GM23248 (cell line): Measurements from ENCODE around the gene ETV5. TPM values are rescaled to one million over a fixed set of nuclear protein-coding genes. Genes with fewer than 3 reads are reported as not detected.
A peak's percentile ranks its signal among the peaks of the same experiment; 100 is the strongest.

Source experiments
- DNase-seq: peaks from one replicate; pipeline ENCODE4 v3.0.0-alpha.2; 2015
- H2AFZ ChIP-seq: fragments of 200-600 bp; sonication (generic); 2 replicates; pipeline ENCODE4 v1.6.1; 2016; ENCODE audit warnings: antibody characterized with exemption
- H3F3A ChIP-seq: fragments of 200-600 bp; sonication (generic); 2 replicates; pipeline ENCODE4 v1.6.1; 2016; ENCODE audit warnings: mild to moderate bottlenecking, antibody characterized with exemption, mixed run types; ENCODE audit not compliant: insufficient read depth
- H3K27ac ChIP-seq: fragments of 200-600 bp; sonication (generic); 2 replicates; pipeline ENCODE4 v1.5.1; 2016; ENCODE audit warnings: mild to moderate bottlenecking
- H3K27me3 ChIP-seq: fragments of 200-600 bp; sonication (generic); replicated peaks from 2 replicates; pipeline ENCODE4 v1.6.1; 2016; ENCODE audit warnings: mild to moderate bottlenecking; ENCODE audit not compliant: insufficient read depth
- H3K36me3 ChIP-seq: fragments of 200-600 bp; sonication (generic); 2 replicates; pipeline ENCODE4 v1.6.1; 2016; ENCODE audit warnings: low read depth, mild to moderate bottlenecking
- H3K4me1 ChIP-seq: fragments of 200-600 bp; sonication (generic); 2 replicates; pipeline ENCODE4 v1.6.1; 2016; ENCODE audit warnings: mild to moderate bottlenecking; ENCODE audit not compliant: insufficient read depth
- H3K4me2 ChIP-seq: fragments of 200-600 bp; sonication (generic); one replicate; pipeline ENCODE4 v1.6.1; 2016; ENCODE audit warnings: mild to moderate bottlenecking; ENCODE audit not compliant: unreplicated experiment
- H3K4me3 ChIP-seq: fragments of 200-600 bp; sonication (generic); 2 replicates; pipeline ENCODE4 v1.5.1; 2016; ENCODE audit warnings: mild to moderate bottlenecking
- H3K79me2 ChIP-seq: fragments of 200-600 bp; sonication (generic); 2 replicates; pipeline ENCODE4 v1.6.1; 2016; ENCODE audit warnings: mild to moderate bottlenecking; ENCODE audit not compliant: insufficient read depth
- H3K9ac ChIP-seq: fragments of 200-600 bp; sonication (generic); 2 replicates; pipeline ENCODE4 v1.6.1; 2016; ENCODE audit warnings: mild to moderate bottlenecking
- H3K9me2 ChIP-seq: fragments of 200-600 bp; sonication (generic); 2 replicates; pipeline ENCODE4 v1.6.1; 2016; ENCODE audit warnings: mixed run types, mild to moderate bottlenecking, moderate library complexity; ENCODE audit not compliant: insufficient read depth
- H3K9me3 ChIP-seq: fragments of 200-600 bp; sonication (generic); one replicate; pipeline ENCODE4 v1.6.1; 2017; ENCODE audit warnings: low read depth
- H4K20me1 ChIP-seq: fragments of 200-600 bp; sonication (generic); 2 replicates; pipeline ENCODE4 v1.6.0; 2016; ENCODE audit not compliant: insufficient read depth
- EZH2 ChIP-seq: fragments of 200-600 bp; sonication (generic); IDR thresholded peaks from 2 replicates; pipeline ENCODE4 v1.6.1; 2018; ENCODE audit warnings: antibody characterized with exemption, mild to moderate bottlenecking; ENCODE audit not compliant: insufficient read depth, poor library complexity, severe bottlenecking
- EZH2phosphoT487 ChIP-seq: fragments of 200-600 bp; sonication (generic); IDR thresholded peaks from 2 replicates; pipeline ENCODE4 v1.6.1; 2018; ENCODE audit warnings: antibody characterized with exemption, moderate library complexity, mild to moderate bottlenecking, low read depth; ENCODE audit not compliant: insufficient read depth
- WGBS, 2 experiments: methylation state at CpG; one replicate each; pipeline ENCODE4 v1.1.6; 2015 to 2017; ENCODE audit warnings: low lambda C conversion rate in 2 of 2, low coverage in 1 of 2; ENCODE audit errors: missing lambda C conversion rate in 2 of 2; 5-methylcytosine and 5-hydroxymethylcytosine counted together
- in situ Hi-C: fragments of 300-500 bp; cut with MboI; formaldehyde crosslinking; loops from 2 replicates; pipeline ENCODE4 v1.15.0; 2020
- polyA plus RNA-seq: library from polyadenylated mRNA; unstranded; fragments of >200 nt; fragmentation: Nextera tagmentation; extraction: Ambion mirVana; gene quantifications from 2 replicates; pipeline ENCODE4 v1.2.1, GENCODE V29; 2016
- total RNA-seq: library from RNA; depleted of rRNA; stranded (reverse); fragments of >200 nt; shearing (Covaris generic); gene quantifications from 2 replicates; pipeline ENCODE4 v1.2.3, GENCODE V29; 2014

ETV5 gene
- total and polyA plus RNA-seq, 2 experiments from 2014 or later, result 44.0 to 47.5 TPM

DNA sequence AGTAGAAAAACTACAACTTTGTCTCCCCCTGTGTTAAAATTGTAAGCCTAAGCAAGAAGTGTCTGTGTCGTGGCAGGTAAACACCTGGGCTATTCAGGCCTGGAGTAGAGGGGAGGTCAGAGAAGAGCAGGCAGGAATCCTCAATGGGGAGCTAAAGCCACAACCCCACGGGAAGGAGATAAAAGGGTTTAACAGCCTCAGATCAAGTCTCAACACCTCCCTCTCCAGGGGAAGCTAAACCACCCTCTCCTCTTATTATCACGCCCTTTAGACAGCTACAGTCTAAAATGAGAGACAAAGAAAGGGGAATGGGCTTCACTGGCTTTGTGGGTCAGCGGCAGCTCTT is 11.6 kb downstream of the ETV5 start:
- H3K27me3 ChIP-seq, result no peaks in the 10 kb centered on the region
- WGBS, 2 experiments, result 35 to 47% methylated on average over 4 of the region's 4 CpGs
- no peaks in the 10 kb centered on the region for H3K9me3 ChIP-seq
- peak overlapping the region; percentile 62 for H3K4me3 ChIP-seq
- no peak overlapping the region for H3K27ac ChIP-seq
- peaks cover 5% of the 10 kb centered on the region; the same call in 1 of the 2 replicates for H3K36me3 ChIP-seq
- H3K79me2 ChIP-seq, result peaks cover 11% of the 10 kb centered on the region; the same call in 1 of the 2 replicates
- H3F3A ChIP-seq, result peaks cover 6% of the 10 kb centered on the region; the same call in 1 of the 2 replicates
- H2AFZ ChIP-seq, result no peak overlapping the region
- H4K20me1 ChIP-seq, result no peaks in the 10 kb centered on the region
- DNase-seq, result no peak
- no peaks in the 10 kb centered on the region for H3K9me2 ChIP-seq
- no peak for TF ChIP-seq EZH2phosphoT487
- TF ChIP-seq EZH2, result no peak
- H3K4me1 ChIP-seq, result peaks cover 23% of the 10 kb centered on the region
- no peak overlapping the region for H3K9ac ChIP-seq
- H3K4me2 ChIP-seq, result peak overlapping the region; percentile 72
- in situ Hi-C loops, result no loop called here

DNA sequence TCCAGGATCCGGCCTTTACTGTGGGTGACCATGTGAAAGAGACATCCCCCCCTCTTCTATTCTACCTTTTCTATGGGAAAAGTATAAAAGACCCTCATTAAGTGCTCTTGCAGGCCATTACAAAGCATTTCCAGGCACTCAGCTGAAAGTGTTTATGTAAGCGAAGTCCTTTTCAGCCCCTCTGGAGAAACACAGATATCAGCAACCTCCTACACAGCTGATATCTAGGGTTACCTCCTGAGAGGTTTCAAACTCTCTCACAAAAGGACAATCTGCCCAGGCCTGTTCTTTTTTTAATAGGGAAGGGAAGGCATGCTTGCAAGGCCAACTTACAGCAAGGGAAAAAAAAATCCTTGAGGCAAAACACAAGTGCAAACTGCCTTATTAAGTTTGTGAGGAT is 12.6 kb downstream of the ETV5 start:
- no peak overlapping the region for H3K9ac ChIP-seq
- H3K4me2 ChIP-seq, result no peak overlapping the region
- no peak for DNase-seq
- H3K79me2 ChIP-seq, result peaks cover 5% of the 10 kb centered on the region; the same call in 1 of the 2 replicates
- peaks cover 5% of the 10 kb centered on the region; the same call in 1 of the 2 replicates for H3K36me3 ChIP-seq
- no peak overlapping the region for H3K4me3 ChIP-seq
- no peaks in the 10 kb centered on the region for H3K9me2 ChIP-seq
- in situ Hi-C loops, result no loop called here
- H2AFZ ChIP-seq, result no peak overlapping the region
- no peaks in the 10 kb centered on the region for H3K27me3 ChIP-seq
- H4K20me1 ChIP-seq, result no peaks in the 10 kb centered on the region
- H3F3A ChIP-seq, result peaks cover 6% of the 10 kb centered on the region; the same call in 1 of the 2 replicates
- 87 to 93% methylated on average over 2 of the region's 2 CpGs for WGBS, 2 experiments
- TF ChIP-seq EZH2phosphoT487, result no peak
- TF ChIP-seq EZH2, result no peak
- peaks cover 23% of the 10 kb centered on the region for H3K4me1 ChIP-seq
- no peak overlapping the region for H3K27ac ChIP-seq
- no peaks in the 10 kb centered on the region for H3K9me3 ChIP-seq

DNA sequence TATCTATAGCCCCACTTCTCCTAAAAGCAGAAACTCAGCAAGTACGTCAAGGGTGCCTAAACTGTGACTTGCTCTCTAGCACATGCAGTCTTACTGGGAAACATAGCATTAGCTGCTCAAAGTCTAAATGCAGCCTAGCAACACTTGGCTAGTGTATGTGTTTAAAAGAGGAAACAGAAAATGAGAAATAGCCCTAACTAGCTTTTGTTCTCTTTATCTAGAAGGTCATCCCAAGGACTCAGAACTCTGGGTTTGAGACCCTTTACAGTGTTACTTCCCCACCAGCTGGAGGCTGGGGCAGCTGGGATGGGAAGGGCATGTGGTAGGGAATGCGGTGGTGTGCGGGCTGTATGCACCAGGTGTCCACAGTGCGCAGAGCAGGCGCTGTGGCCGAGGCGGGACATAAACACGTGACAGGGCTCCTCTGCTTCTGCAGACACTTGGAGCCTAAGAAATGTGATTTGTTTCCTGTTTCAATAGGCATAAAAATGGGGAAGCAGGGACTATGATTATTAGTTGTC is 13.3 kb downstream of the ETV5 start:
- H4K20me1 ChIP-seq, result no peaks in the 10 kb centered on the region
- 95 to 97% methylated on average over 8 of the region's 8 CpGs for WGBS, 2 experiments
- no peaks in the 10 kb centered on the region for H3K9me3 ChIP-seq
- no peak overlapping the region for H3K4me3 ChIP-seq
- H3K36me3 ChIP-seq, result peaks cover 5% of the 10 kb centered on the region; the same call in 1 of the 2 replicates
- no peak overlapping the region for H3K9ac ChIP-seq
- H3K4me2 ChIP-seq, result no peak overlapping the region
- in situ Hi-C loops, result no loop called here
- H2AFZ ChIP-seq, result no peak overlapping the region
- no peak overlapping the region for H3K27ac ChIP-seq
- H3K27me3 ChIP-seq, result no peaks in the 10 kb centered on the region
- peaks cover 6% of the 10 kb centered on the region; the same call in 1 of the 2 replicates for H3F3A ChIP-seq
- no peak for TF ChIP-seq EZH2phosphoT487
- no peak for TF ChIP-seq EZH2
- H3K4me1 ChIP-seq, result peaks cover 23% of the 10 kb centered on the region
- DNase-seq, result no peak
- H3K9me2 ChIP-seq, result no peaks in the 10 kb centered on the region
- no peaks in the 10 kb centered on the region for H3K79me2 ChIP-seq

DNA sequence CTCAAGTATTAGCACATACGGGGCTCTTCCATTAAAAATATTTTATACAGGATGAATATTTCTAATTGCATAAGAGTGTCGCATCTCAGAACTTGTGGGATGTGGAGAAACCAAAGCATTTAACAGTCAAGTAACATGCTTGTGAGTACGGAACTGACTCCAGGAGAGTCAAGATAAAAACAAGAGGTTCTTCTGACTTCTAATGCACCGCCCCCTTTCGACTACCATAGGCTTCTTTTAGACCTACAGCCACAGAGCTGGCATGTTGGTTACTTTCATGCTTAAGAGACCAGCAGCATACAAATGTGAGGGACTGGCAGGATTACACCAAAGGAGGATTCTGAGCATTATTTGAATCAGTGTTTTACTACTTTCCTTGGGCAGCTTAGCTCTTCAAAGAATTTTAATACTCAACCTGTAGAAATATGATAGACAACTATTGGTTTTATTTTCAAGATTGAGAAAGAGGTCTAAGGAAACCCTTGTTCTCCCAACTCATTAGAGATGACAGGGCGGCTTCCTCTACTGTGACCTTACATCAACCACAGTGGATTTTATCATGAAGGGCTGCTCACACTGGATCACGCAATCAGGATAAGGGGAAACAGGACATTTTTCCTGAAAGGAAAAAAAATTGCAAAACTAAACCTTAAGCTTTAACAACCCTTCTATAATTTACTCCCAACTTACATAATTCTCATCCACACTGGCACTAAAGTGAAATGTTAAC is 14.0 kb downstream of the ETV5 start:
- WGBS, 2 experiments, result 90 to 94% methylated on average over 7 of the region's 7 CpGs
- no peak overlapping the region for H3K9ac ChIP-seq
- H3K36me3 ChIP-seq, result peaks cover 5% of the 10 kb centered on the region; the same call in 1 of the 2 replicates
- no peak for DNase-seq
- no peak overlapping the region for H3K27ac ChIP-seq
- H3F3A ChIP-seq, result peaks cover 6% of the 10 kb centered on the region; the same call in 1 of the 2 replicates
- no peak overlapping the region for H3K4me3 ChIP-seq
- TF ChIP-seq EZH2 (no peak), EZH2phosphoT487 (no peak)
- H3K9me2 ChIP-seq, result no peaks in the 10 kb centered on the region
- H3K79me2 ChIP-seq, result no peaks in the 10 kb centered on the region
- no peaks in the 10 kb centered on the region for H3K27me3 ChIP-seq
- H2AFZ ChIP-seq, result no peak overlapping the region
- peaks cover 23% of the 10 kb centered on the region for H3K4me1 ChIP-seq
- no peaks in the 10 kb centered on the region for H4K20me1 ChIP-seq
- in situ Hi-C loops, result no loop called here
- no peak overlapping the region for H3K4me2 ChIP-seq
- no peaks in the 10 kb centered on the region for H3K9me3 ChIP-seq
